HepG2 (cell line): ENCODE data around the gene CLIC4. TPM values are rescaled to one million over a fixed set of nuclear protein-coding genes. Genes with fewer than 3 reads are reported as not detected.

Experiments used
- ATAC-seq: fragments of 200-7000 bp; cut with Tn5 transposase; 3 replicates; pipeline ENCODE4 v1.9.1; 2020; ENCODE audit warnings: mild to moderate bottlenecking, moderate library complexity
- BruUV-seq: library from RNA; stranded (reverse); fragments of 400-500 nt; replicated peaks from 2 replicates; lab custom pipeline; 2021; lab: Mats Ljungman, UMichigan
- CTCF ChIA-PET: fragments of 300-600 bp; formaldehyde crosslinking; extraction: SDS; loops from one replicate; lab custom pipeline; 2021; ENCODE audit warnings: low total read pairs, inconsistent platforms, low intra/inter-chr PET ratio; lab: Yijun Ruan, JAX
- POLR2A ChIA-PET: fragments of 350-600 bp; sonication (Branson Sonifier 250); formaldehyde crosslinking; loops from one replicate; lab custom pipeline; 2020; ENCODE audit warnings: antibody characterized with exemption, inconsistent platforms; lab: Yijun Ruan, JAX
- DNase-seq: peaks from one replicate; pipeline ENCODE4 v3.0.0-alpha.2; 2015; ENCODE audit warnings: low spot score
- FAIRE-seq: peaks from 3 replicates; lab custom pipeline; 2011; peaks lifted over from hg19 to GRCh38; lab: Jason Lieb, UNC
- H2AFZ ChIP-seq: one replicate; pipeline ENCODE4 v1.6.1; 2011; ENCODE audit warnings: low read length, inconsistent platforms
- H3K27ac ChIP-seq: fragments of 300-600 bp; 3 replicates; pipeline ENCODE4 v1.8.0; 2011; ENCODE audit warnings: mixed run types, mild to moderate bottlenecking, mixed read lengths, low read length, inconsistent platforms; ENCODE audit not compliant: insufficient read depth; ENCODE audit errors: extremely low read length
- H3K27me3 ChIP-seq, 2 experiments: fragments of 200-600 bp in 1 of 2; 2 replicates in 1 of 2; 3 replicates in 1 of 2; pipeline versions ENCODE4 v1.6.0 to v1.8.0; 2011; ENCODE audit warnings: low read length in 2 of 2, mild to moderate bottlenecking in 2 of 2, moderate library complexity in 2 of 2, inconsistent platforms in 1 of 2; ENCODE audit not compliant: insufficient read depth in 2 of 2, control insufficient read depth in 1 of 2
- H3K36me3 ChIP-seq, 2 experiments: fragments of 200-600 bp in 1 of 2; replicated peaks in 1 of 2; 2 replicates in 1 of 2; 3 replicates in 1 of 2; pipeline versions ENCODE4 v1.5.1 to v1.8.0; 2011; ENCODE audit warnings: low read length in 2 of 2, inconsistent platforms in 1 of 2; ENCODE audit not compliant: insufficient read depth in 2 of 2, control insufficient read depth in 1 of 2
- H3K4me1 ChIP-seq: 2 replicates; pipeline ENCODE4 v1.5.1; 2012; ENCODE audit warnings: low read length, inconsistent platforms; ENCODE audit not compliant: insufficient read depth
- H3K4me2 ChIP-seq: 2 replicates; pipeline ENCODE4 v1.6.0; 2011; ENCODE audit warnings: low read depth, low read length, inconsistent platforms
- H3K4me3 ChIP-seq, 3 experiments: fragments of 200-600 bp in 1 of 3; sonication (generic), shearing (Covaris generic) in 1 of 3; replicated peaks in 1 of 3; 2 replicates each; pipeline ENCODE4 v1.5.1; 2011 to 2016; ENCODE audit warnings: low read length in 3 of 3, inconsistent platforms in 2 of 3, low read depth in 2 of 3, mild to moderate bottlenecking in 2 of 3, control low read depth in 1 of 3, mixed read lengths in 1 of 3; ENCODE audit not compliant: insufficient read depth in 1 of 3
- H3K79me2 ChIP-seq: one replicate; pipeline ENCODE4 v1.6.1; 2011; ENCODE audit warnings: low read length, inconsistent platforms; ENCODE audit not compliant: insufficient read depth
- H3K9ac ChIP-seq: 2 replicates; pipeline ENCODE4 v1.6.0; 2011; ENCODE audit warnings: mild to moderate bottlenecking, low read depth, low read length, inconsistent platforms; ENCODE audit not compliant: insufficient read depth
- H3K9me3 ChIP-seq: 2 replicates; pipeline ENCODE4 v1.5.1; 2012; ENCODE audit warnings: mild to moderate bottlenecking, low read length
- H4K20me1 ChIP-seq: 2 replicates; pipeline ENCODE4 v1.6.0; 2011; ENCODE audit warnings: inconsistent platforms, mild to moderate bottlenecking, low read length, moderate library complexity; ENCODE audit not compliant: insufficient read depth
- DRAP1 ChIP-seq: IDR thresholded peaks from 2 replicates; pipeline ENCODE4 v1.6.1; 2016; ENCODE audit warnings: missing genetic modification reagents, missing compliant biosample characterization
- EP300 ChIP-seq, 3 experiments: sonication (generic) in 1 of 3; formaldehyde crosslinking in 1 of 3; IDR thresholded peaks; 2 replicates each; pipeline versions ENCODE4 v1.5.1 to v1.6.1; 2011 to 2020; ENCODE audit warnings: low read depth in 2 of 3, low read length in 2 of 3, borderline replicate concordance in 1 of 3, improper control_type of control experiment in 1 of 3, mild to moderate bottlenecking in 1 of 3, missing genetic modification reagents in 1 of 3, moderate library complexity in 1 of 3
- FOSL2 ChIP-seq: sonication (generic); formaldehyde crosslinking; IDR thresholded peaks from 2 replicates; pipeline ENCODE4 v1.4.0; 2020; ENCODE audit warnings: missing genetic modification reagents
- GLMP ChIP-seq: sonication (generic); formaldehyde crosslinking; IDR thresholded peaks from 2 replicates; pipeline ENCODE4 v1.9.0; 2021; ENCODE audit warnings: missing genetic modification reagents, mild to moderate bottlenecking, borderline replicate concordance
- MED8 ChIP-seq: sonication (generic); formaldehyde crosslinking; IDR thresholded peaks from 2 replicates; pipeline ENCODE4 v1.8.1; 2023; ENCODE audit warnings: mild to moderate bottlenecking, missing genetic modification reagents; ENCODE audit not compliant: insufficient replicate concordance
- MTA3 ChIP-seq: sonication (generic); formaldehyde crosslinking; IDR thresholded peaks from 2 replicates; pipeline ENCODE4 v1.4.0; 2020; ENCODE audit warnings: missing genetic modification reagents
- NR2F2 ChIP-seq: IDR thresholded peaks from 2 replicates; pipeline ENCODE4 v1.6.1; 2012; ENCODE audit warnings: low read depth, inconsistent platforms, borderline replicate concordance
- ZFP41 ChIP-seq: sonication (generic); formaldehyde crosslinking; IDR thresholded peaks from 2 replicates; pipeline ENCODE4 v1.4.0; 2020; ENCODE audit warnings: mild to moderate bottlenecking, missing genetic modification reagents, borderline replicate concordance
- ZNF660 ChIP-seq: sonication (generic); formaldehyde crosslinking; IDR thresholded peaks from 2 replicates; pipeline ENCODE4 v1.5.1; 2020; ENCODE audit warnings: mild to moderate bottlenecking, low read depth, missing genetic modification reagents, borderline replicate concordance
- ZNF710 ChIP-seq: sonication (generic); formaldehyde crosslinking; IDR thresholded peaks from 2 replicates; pipeline ENCODE4 v1.5.0; 2020; ENCODE audit warnings: mild to moderate bottlenecking, missing genetic modification reagents, borderline replicate concordance
- ZNF773 ChIP-seq: sonication (generic); formaldehyde crosslinking; IDR thresholded peaks from 2 replicates; pipeline ENCODE4 v1.4.0; 2020; ENCODE audit warnings: missing genetic modification reagents, borderline replicate concordance
- WGBS: methylation state at CpG from one replicate; pipeline ENCODE4 v1.1.6; 2017; ENCODE audit warnings: low lambda C conversion rate; 5-methylcytosine and 5-hydroxymethylcytosine counted together
- in situ Hi-C: cut with HindIII; loops from 2 replicates; pipeline ENCODE4 v1.10.0; 2017; ENCODE audit warnings: low pct_unique_long_range_greater_than_20kb; ENCODE audit not compliant: extremely low pct_ligation_motif_present
- intact Hi-C: fragments of 100-400 bp; cut with micrococcal nuclease; formaldehyde crosslinking; loops from one replicate; pipeline ENCODE4 v1.10.0; 2022; ENCODE audit not compliant: unreplicated experiment
- polyA plus RNA-seq, 8 experiments: library from polyadenylated mRNA; depleted of rRNA in 3 of 8; stranded (reverse) in 7 of 8; unstranded in 1 of 8; fragments of >200 nt; fragmentation: Illumina TruSeq in 4 of 8; extraction: Trizol in 4 of 8; gene quantifications; 2 replicates each; pipeline versions ENCODE4 v1.2.1 to v1.2.3, GENCODE V29; 2011 to 2016; ENCODE audit warnings: low read depth in 4 of 8, missing spikeins in 1 of 8, mixed read lengths in 1 of 8; ENCODE audit not compliant: insufficient read depth in 1 of 8
- total RNA-seq, 5 experiments: library from RNA; depleted of rRNA; stranded (reverse); fragments of >200 nt; fragmentation: Illumina TruSeq; extraction: Trizol; gene quantifications; 2 replicates each; pipeline ENCODE4 v1.2.3, GENCODE V29; 2016; ENCODE audit warnings: low read depth in 1 of 5

The CLIC4 gene
- total and polyA plus RNA-seq, 2 of the 13 experiments (the other 11 are each of a cell fraction or from before 2014, with no cell fraction given): 23.3 to 77.4 TPM

GRCh38 chr1:24888971-24889676 is 143.9 kb downstream of the CLIC4 start:
- DNase-seq: no peak
- no peaks in the 10 kb centered on the region for H3K4me1 ChIP-seq
- no peaks in the 10 kb centered on the region for H4K20me1 ChIP-seq
- peaks cover 11% of the 10 kb centered on the region for H3K9me3 ChIP-seq
- POLR2A ChIA-PET: no interaction called here
- TF ChIP-seq MTA3 (CRISPR knock-in tag) (no peak), FOSL2 (CRISPR knock-in tag) (no peak), ZNF660 (CRISPR knock-in tag) (no peak), ZFP41 (no peak), EP300 (IDR thresholded peaks at IDR 0.05; ENCODE audit: low read depth in 2 of 2, low read length in 2 of 2) (no peak), EP300 (CRISPR knock-in tag; IDR thresholded peaks at IDR 0.05; ENCODE audit: borderline replicate concordance) (no peak)
- H3K36me3 ChIP-seq: no peaks in the 10 kb centered on the region
- no peak overlapping the region for H3K4me3 ChIP-seq
- WGBS: 14% methylated on average over 4 of the region's 4 CpGs
- no peaks in the 10 kb centered on the region for H3K79me2 ChIP-seq
- intact Hi-C loops (no loop called here), in situ Hi-C loops (no loop called here)
- BruUV-seq: no TSS peak
- CTCF ChIA-PET: no interaction called here
- H3K27ac ChIP-seq: no peak overlapping the region
- no peak overlapping the region for H3K4me2 ChIP-seq
- FAIRE-seq: no peak
- ATAC-seq: no peak
- no peak overlapping the region for H3K9ac ChIP-seq
- H3K27me3 ChIP-seq: no peaks in the 10 kb centered on the region; a peak in 1 of 5 replicates
- no peak overlapping the region for H2AFZ ChIP-seq

GRCh38 chr1:24890887-24891286 is 145.6 kb downstream of the CLIC4 start:
- DNase-seq (no peak), FAIRE-seq (no peak), ATAC-seq (no peak)
- Histone ChIP-seq H3K4me2 (no peak overlapping the region), H3K4me1 (no peaks in the 10 kb centered on the region), H3K9me3 (peaks cover 11% of the 10 kb centered on the region), H4K20me1 (no peaks in the 10 kb centered on the region), H3K9ac (no peak overlapping the region), H2AFZ (no peak overlapping the region), H3K36me3 (no peaks in the 10 kb centered on the region), H3K27me3 (no peaks in the 10 kb centered on the region; a peak in 1 of 5 replicates), H3K27ac (no peak overlapping the region), H3K4me3 (no peak overlapping the region), H3K79me2 (no peaks in the 10 kb centered on the region)
- WGBS: 42% methylated on average over 2 of the region's 2 CpGs
- BruUV-seq: no TSS peak
- intact Hi-C loops: no loop called here
- in situ Hi-C loops: no loop called here
- ChIA-PET POLR2A (no interaction called here), CTCF (no interaction called here)
- TF ChIP-seq ZNF710 (CRISPR knock-in tag) (no peak), NR2F2 (no peak), GLMP (CRISPR knock-in tag) (no peak), DRAP1 (CRISPR knock-in tag) (no peak), MED8 (CRISPR knock-in tag) (no peak), ZNF773 (no peak)
